Measurements from ENCODE around the gene ZNF468. TPM values are rescaled to one million over a fixed set of nuclear protein-coding genes. Genes with fewer than 3 reads are reported as not detected.
"Not testable (repeated sequence)": the region's sequence is repeated elsewhere in the genome, so short reads cannot be mapped to it uniquely, and the experiment has no call there.

ZNF468 gene
- total and polyA plus RNA-seq, 10 of the 15 experiments (the other 5 are each of a cell fraction or from before 2014, with no cell fraction given) = 3.9 to 18.8 (median 9.3) TPM

DNA sequence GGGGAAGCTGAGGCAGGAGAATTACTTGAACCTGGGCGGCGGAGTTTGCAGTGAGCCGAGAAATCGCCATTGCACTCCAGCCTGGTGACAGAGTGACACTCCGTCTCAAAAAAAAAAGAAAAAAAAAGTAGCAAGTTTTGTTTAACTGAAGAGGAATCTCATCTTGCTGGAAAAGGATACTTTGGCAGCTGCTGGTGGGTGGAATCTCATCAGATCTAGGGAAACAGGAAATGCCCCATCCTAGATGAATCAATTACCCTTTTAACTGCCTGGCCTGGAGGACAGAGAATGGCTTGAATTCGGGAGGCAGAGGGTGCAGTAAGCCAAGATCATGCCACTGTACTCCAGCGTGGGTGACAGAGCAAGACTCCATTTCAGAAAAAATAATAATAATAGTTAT is 31.7 kb upstream of the ZNF468 start:
- no TSS peak for BruUV-seq (replicated peaks)
- Histone ChIP-seq H3K36me3 (ENCODE audit: control insufficient read depth in 2 of 2, insufficient read depth in 2 of 2, low read length in 1 of 2) (no peaks in the 10 kb centered on the region; a peak in 1 of 4 replicates), H3K4me2 (ENCODE audit: control insufficient read depth, insufficient read depth) (no peak overlapping the region), H3K27ac (ENCODE audit: control insufficient read depth, insufficient read depth) (no peak overlapping the region), H3K79me2 (ENCODE audit: control insufficient read depth, insufficient read depth, low read length) (no peaks in the 10 kb centered on the region), H3K4me3 (no peak overlapping the region), H4K20me1 (ENCODE audit: control insufficient read depth, insufficient read depth) (no peaks in the 10 kb centered on the region), H3K4me1 (ENCODE audit: control insufficient read depth, insufficient read depth, low read length) (no peaks in the 10 kb centered on the region), H3K27me3 (replicated peaks in 1 of 2; ENCODE audit: control insufficient read depth in 2 of 2, insufficient read depth in 2 of 2, low read length in 1 of 2) (no peaks in the 10 kb centered on the region), H2AFZ (ENCODE audit: control insufficient read depth, low read depth, low read length) (no peak overlapping the region), H3K9ac (ENCODE audit: control insufficient read depth, insufficient read depth, low read length) (no peak overlapping the region), H3K9me3 (replicated peaks; ENCODE audit: control insufficient read depth, insufficient read depth, low read length) (peaks cover 2% of the 10 kb centered on the region; the same call in 1 of the 3 replicates)
- DNase-seq (ENCODE audit: low read depth, low spot score) (no peak), FAIRE-seq (no peak), ATAC-seq (no peak)
- TF ChIP-seq RCOR1 (conservative IDR thresholded peaks at IDR 0.05; ENCODE audit: low read depth, low read length) (no peak), ZNF622 (IDR thresholded peaks at IDR 0.05) (no peak), CBFB (IDR thresholded peaks at IDR 0.05; ENCODE audit: low read depth) (no peak)
- TF ChIP-seq, protein P1, sequence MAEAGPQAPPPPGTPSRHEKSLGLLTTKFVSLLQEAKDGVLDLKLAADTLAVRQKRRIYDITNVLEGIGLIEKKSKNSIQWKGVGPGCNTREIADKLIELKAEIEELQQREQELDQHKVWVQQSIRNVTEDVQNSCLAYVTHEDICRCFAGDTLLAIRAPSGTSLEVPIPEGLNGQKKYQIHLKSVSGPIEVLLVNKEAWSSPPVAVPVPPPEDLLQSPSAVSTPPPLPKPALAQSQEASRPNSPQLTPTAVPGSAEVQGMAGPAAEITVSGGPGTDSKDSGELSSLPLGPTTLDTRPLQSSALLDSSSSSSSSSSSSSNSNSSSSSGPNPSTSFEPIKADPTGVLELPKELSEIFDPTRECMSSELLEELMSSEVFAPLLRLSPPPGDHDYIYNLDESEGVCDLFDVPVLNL (IDR thresholded peaks at IDR 0.05; ENCODE audit: low read depth, low read length) = no peak
- in situ Hi-C loops (cut with MboI) = no loop called here
- SMC1A ChIA-PET (ENCODE audit: uncharacterized antibody, unreplicated experiment) = no interaction called here
- POLR2A ChIA-PET = no interaction called here
- WGBS (ENCODE audit: insufficient coverage, insufficient replicate concordance, low lambda C conversion rate, missing lambda C conversion rate) = 91% methylated on average over 7 of the region's 7 CpGs
- CTCF ChIA-PET = no interaction called here
- RAD21 ChIA-PET (ENCODE audit: unreplicated experiment) = no interaction called here
- intact Hi-C loops (cut with micrococcal nuclease; ENCODE audit: unreplicated experiment) = no loop called here

- ChIA-PET POLR2A (no interaction called here), SMC1A (ENCODE audit: uncharacterized antibody, unreplicated experiment) (no interaction called here), CTCF (no interaction called here), RAD21 (ENCODE audit: unreplicated experiment) (no interaction called here)
- Histone ChIP-seq H3K4me2 (ENCODE audit: control insufficient read depth, insufficient read depth) (no peak overlapping the region), H3K27ac (ENCODE audit: control insufficient read depth, insufficient read depth) (no peak overlapping the region), H3K9me3 (replicated peaks; ENCODE audit: control insufficient read depth, insufficient read depth, low read length) (peaks cover 28% of the 10 kb centered on the region; the same call in 2 of the 3 replicates), H4K20me1 (ENCODE audit: control insufficient read depth, insufficient read depth) (no peaks in the 10 kb centered on the region), H2AFZ (ENCODE audit: control insufficient read depth, low read depth, low read length) (no peak overlapping the region), H3K4me1 (ENCODE audit: control insufficient read depth, insufficient read depth, low read length) (no peaks in the 10 kb centered on the region), H3K36me3 (ENCODE audit: control insufficient read depth in 2 of 2, insufficient read depth in 2 of 2, low read length in 1 of 2) (peaks cover 2 to 3% of the 10 kb centered on the region in 2 experiments; a peak in 1 of 4 replicates), H3K9ac (ENCODE audit: control insufficient read depth, insufficient read depth, low read length) (no peak overlapping the region), H3K4me3 (no peak overlapping the region), H3K79me2 (ENCODE audit: control insufficient read depth, insufficient read depth, low read length) (no peaks in the 10 kb centered on the region), H3K27me3 (replicated peaks in 1 of 2; ENCODE audit: control insufficient read depth in 2 of 2, insufficient read depth in 2 of 2, low read length in 1 of 2) (no peaks in the 10 kb centered on the region)
- WGBS (ENCODE audit: insufficient coverage, insufficient replicate concordance, low lambda C conversion rate, missing lambda C conversion rate) = 82% methylated on average over 11 of the region's 11 CpGs
- no peak for FAIRE-seq
- ATAC-seq = no peak
- BruUV-seq (replicated peaks) = no TSS peak
- no peak for TF ChIP-seq TCF3 (IDR thresholded peaks at IDR 0.05; ENCODE audit: borderline replicate concordance, insufficient read depth, low read depth, low read length)
- TF ChIP-seq ZNF274 (IDR thresholded peaks at IDR 0.05; ENCODE audit: insufficient read depth, insufficient read length) = peak; percentile 30
- intact Hi-C loops (cut with micrococcal nuclease; ENCODE audit: unreplicated experiment) = no loop called here
- in situ Hi-C loops (cut with MboI) = no loop called here
- DNase-seq (ENCODE audit: low read depth, low spot score) = no peak
Observed at GRCh38 chr19:52880895-52881389, 23.5 kb upstream of the ZNF468 start.

GRCh38 chr19:52872996-52873395 is 15.6 kb upstream of the ZNF468 start:
- H3K36me3 ChIP-seq (ENCODE audit: control insufficient read depth in 2 of 2, insufficient read depth in 2 of 2, low read length in 1 of 2); H3K4me3 ChIP-seq; H2AFZ ChIP-seq (ENCODE audit: control insufficient read depth, low read depth, low read length); ATAC-seq; CTCF ChIA-PET; H3K9me3 ChIP-seq (replicated peaks; ENCODE audit: control insufficient read depth, insufficient read depth, low read length); DNase-seq (ENCODE audit: low read depth, low spot score); in situ Hi-C loops (cut with MboI); BruUV-seq (replicated peaks); H3K79me2 ChIP-seq (ENCODE audit: control insufficient read depth, insufficient read depth, low read length); H3K4me1 ChIP-seq (ENCODE audit: control insufficient read depth, insufficient read depth, low read length); H3K9ac ChIP-seq (ENCODE audit: control insufficient read depth, insufficient read depth, low read length); H3K27ac ChIP-seq (ENCODE audit: control insufficient read depth, insufficient read depth); H3K27me3 ChIP-seq (replicated peaks in 1 of 2; ENCODE audit: control insufficient read depth in 2 of 2, insufficient read depth in 2 of 2, low read length in 1 of 2); intact Hi-C loops (cut with micrococcal nuclease; ENCODE audit: unreplicated experiment); SMC1A ChIA-PET (ENCODE audit: uncharacterized antibody, unreplicated experiment); H4K20me1 ChIP-seq (ENCODE audit: control insufficient read depth, insufficient read depth); FAIRE-seq; H3K4me2 ChIP-seq (ENCODE audit: control insufficient read depth, insufficient read depth); RAD21 ChIA-PET (ENCODE audit: unreplicated experiment); POLR2A ChIA-PET: not testable (repeated sequence)
- WGBS (ENCODE audit: insufficient coverage, insufficient replicate concordance, low lambda C conversion rate, missing lambda C conversion rate) = 75% methylated on average over 6 of the region's 6 CpGs
